T47D (cell line): ENCODE measurements around the gene ANO9.
A peak's percentile ranks its signal among the peaks of the same experiment; 100 is the strongest.
"Not testable (repeated sequence)": the region's sequence is repeated elsewhere in the genome, so short reads cannot be mapped to it uniquely, and the experiment has no call there.

Experiments used
- DNase-seq, 2 experiments: peaks; one replicate each; pipeline versions ENCODE4 v3.0.0 to v3.0.0-alpha.2; 2011 to 2012; ENCODE audit warnings: low read depth in 1 of 2, low spot score in 1 of 2
- JUND ChIP-seq: IDR thresholded peaks from 2 replicates; pipeline ENCODE4 v1.6.1; 2012; ENCODE audit warnings: low read depth
- in situ Hi-C: cut with HindIII; loops from 2 replicates; pipeline ENCODE4 v1.10.0; 2016; ENCODE audit warnings: low sequenced_read_pairs, low pct_unique_long_range_greater_than_20kb

The ANO9 gene

GRCh38 chr11:419248-420005, 22.4 kb downstream of the ANO9 start:
- TF ChIP-seq JUND, result no peak
- DNase-seq, result no peak
- in situ Hi-C loops, result no loop called here

GRCh38 chr11:418343-419247, 23.2 kb downstream of the ANO9 start:
- DNase-seq, result no peak
- in situ Hi-C loops, result no loop called here
- TF ChIP-seq JUND, result no peak

- DNase-seq, result peak in 1 of 2 experiments; percentile 42
- in situ Hi-C loops, result no loop called here
- no peak for TF ChIP-seq JUND
Observed at GRCh38 chr11:417652-418342, 24.0 kb downstream of the ANO9 start.

GRCh38 chr11:416757-417621, 24.8 kb downstream of the ANO9 start:
- TF ChIP-seq JUND, result no peak
- in situ Hi-C loops, result no loop called here
- peak; percentile 65 to 77 for DNase-seq

GRCh38 chr11:416051-416756, 25.6 kb downstream of the ANO9 start:
- in situ Hi-C loops, result no loop called here
- no peak for TF ChIP-seq JUND
- DNase-seq, result peak in 1 of 2 experiments; percentile 26

- TF ChIP-seq JUND, result no peak
- DNase-seq, result no peak
- in situ Hi-C loops, result no loop called here
Observed at GRCh38 chr11:415640-416041, 26.2 kb downstream of the ANO9 start.

- no peak for DNase-seq
- no peak for TF ChIP-seq JUND
- in situ Hi-C loops, result no loop called here
Observed at GRCh38 chr11:414318-414857, 27.4 kb downstream of the ANO9 start.

GRCh38 chr11:413120-414081, 28.4 kb downstream of the ANO9 start:
- TF ChIP-seq JUND, result no peak
- DNase-seq, result no peak
- in situ Hi-C loops, result no loop called here

GRCh38 chr11:412641-413119, 29.1 kb downstream of the ANO9 start:
- DNase-seq, result no peak
- in situ Hi-C loops, result no loop called here
- TF ChIP-seq JUND, result no peak

- DNase-seq, in situ Hi-C loops: not testable (repeated sequence)
Observed at GRCh38 chr11:411520-411919, 30.3 kb downstream of the ANO9 start.

- in situ Hi-C loops, DNase-seq: not testable (repeated sequence)
Observed at GRCh38 chr11:410711-411110, 31.1 kb downstream of the ANO9 start.
